WERI-Rb-1 (cell line): ENCODE results near the gene CCDC69.
"Not testable (repeated sequence)": the region's sequence is repeated elsewhere in the genome, so short reads cannot be mapped to it uniquely, and the experiment has no call there.

ENCODE experiments used
- DNase-seq: peaks from one replicate; pipeline ENCODE4 v3.0.0-alpha.2; 2020
- H3K27ac ChIP-seq: fragments of 250-450 bp; sonication (Bioruptor Pico); 2 replicates; pipeline ENCODE4 v1.5.1; 2020; ENCODE audit warnings: mild to moderate bottlenecking, moderate library complexity
- H3K27me3 ChIP-seq: fragments of 250-450 bp; sonication (Bioruptor Pico); 2 replicates; pipeline ENCODE4 v1.5.1; 2021; ENCODE audit warnings: mild to moderate bottlenecking, low read depth, moderate library complexity; ENCODE audit not compliant: insufficient read depth, severe bottlenecking
- H3K36me3 ChIP-seq: fragments of 250-450 bp; sonication (Bioruptor Pico); 2 replicates; pipeline ENCODE4 v1.5.1; 2020; ENCODE audit warnings: mild to moderate bottlenecking, moderate library complexity
- H3K4me3 ChIP-seq: 2 replicates; pipeline ENCODE4 v1.5.1; 2011; ENCODE audit warnings: low read depth, mild to moderate bottlenecking, control low read depth, low read length
- H3K9me3 ChIP-seq: fragments of 250-450 bp; sonication (Bioruptor Pico); 2 replicates; pipeline ENCODE4 v1.5.1; 2021; ENCODE audit warnings: mild to moderate bottlenecking, moderate library complexity; ENCODE audit not compliant: severe bottlenecking
- CTCF ChIP-seq: IDR thresholded peaks from 2 replicates; pipeline ENCODE4 v1.5.1; 2011; ENCODE audit warnings: low read depth, mild to moderate bottlenecking, control low read depth, inconsistent platforms, low read length

Gene CCDC69

GRCh38 chr5:151178777-151179488 lies 45.0 kb downstream of the CCDC69 start:
- no peak overlapping the region for H3K4me3 ChIP-seq
- DNase-seq, result no peak
- H3K36me3 ChIP-seq, result no peaks in the 10 kb centered on the region

GRCh38 chr5:151178372-151178771 lies 45.5 kb downstream of the CCDC69 start:
- no peak for DNase-seq
- Histone ChIP-seq H3K9me3 (no peaks in the 10 kb centered on the region), H3K27ac (no peak overlapping the region), H3K36me3 (no peaks in the 10 kb centered on the region), H3K4me3 (no peak overlapping the region), H3K27me3 (no peaks in the 10 kb centered on the region)
- no peak for TF ChIP-seq CTCF

More at GRCh38 chr5:151178777-151179488, 45.0 kb downstream of the CCDC69 start:
- no peaks in the 10 kb centered on the region for H3K27me3 ChIP-seq
- no peak for TF ChIP-seq CTCF
- no peaks in the 10 kb centered on the region for H3K9me3 ChIP-seq
- H3K27ac ChIP-seq, result no peak overlapping the region

GRCh38 chr5:151176268-151176667 lies 47.6 kb downstream of the CCDC69 start:
- H3K27me3 ChIP-seq, H3K36me3 ChIP-seq, H3K9me3 ChIP-seq, H3K27ac ChIP-seq, DNase-seq, H3K4me3 ChIP-seq: not testable (repeated sequence)

GRCh38 chr5:151174612-151175101 lies 49.2 kb downstream of the CCDC69 start:
- Histone ChIP-seq H3K4me3 (no peak overlapping the region), H3K36me3 (no peaks in the 10 kb centered on the region), H3K27me3 (no peaks in the 10 kb centered on the region), H3K9me3 (no peaks in the 10 kb centered on the region), H3K27ac (no peak overlapping the region)
- no peak for DNase-seq
- TF ChIP-seq CTCF, result no peak

GRCh38 chr5:151173711-151174611 lies 49.9 kb downstream of the CCDC69 start:
- H3K27me3 ChIP-seq, result no peaks in the 10 kb centered on the region

More at GRCh38 chr5:151173711-151174611, 49.9 kb downstream of the CCDC69 start:
- no peaks in the 10 kb centered on the region for H3K9me3 ChIP-seq
- H3K27ac ChIP-seq, result no peak overlapping the region
- no peaks in the 10 kb centered on the region for H3K36me3 ChIP-seq
- TF ChIP-seq CTCF, result no peak
- no peak overlapping the region for H3K4me3 ChIP-seq
- DNase-seq, result no peak
